Fibroblast of lung (primary cell): ENCODE results near the gene SMARCD1.
A peak's percentile ranks its signal among the peaks of the same experiment; 100 is the strongest.

Source experiments
- CTCF ChIP-seq, 2 donors: IDR thresholded peaks in 1 of 2; conservative IDR thresholded peaks in 1 of 2; 1 replicate in 1 of 2; 2 replicates in 1 of 2; pipeline ENCODE4 v1.5.1; 2011 to 2012; ENCODE audit warnings: low read length in 2 of 2, control low read depth in 1 of 2, inconsistent platforms in 1 of 2, low read depth in 1 of 2, mild to moderate bottlenecking in 1 of 2
- EZH2 ChIP-seq: IDR thresholded peaks from 2 replicates; pipeline ENCODE4 v1.5.1; 2012; ENCODE audit warnings: low read length, control low read depth, mild to moderate bottlenecking; ENCODE audit errors: missing control alignments

GRCh38 chr12:50051101-50051806 is 33.9 kb upstream of the SMARCD1 start:
- TF ChIP-seq EZH2 (peak; percentile 50), CTCF (conservative IDR thresholded peaks at IDR 0.05 in 1 of 2, IDR thresholded peaks at IDR 0.05 in 1 of 2; ENCODE audit: low read depth in 1 of 2, low read length in 2 of 2) (no peak)
